GM12801 (cell line): ENCODE data around the gene ZNF248.

ENCODE experiments used
- TF ChIP-seq, protein P1 (sequence below): IDR thresholded peaks from one replicate; pipeline ENCODE4 v1.5.1; 2011; ENCODE audit warnings: control low read depth; ENCODE audit not compliant: insufficient read length; ENCODE audit errors: extremely low read depth

The ZNF248 gene

DNA sequence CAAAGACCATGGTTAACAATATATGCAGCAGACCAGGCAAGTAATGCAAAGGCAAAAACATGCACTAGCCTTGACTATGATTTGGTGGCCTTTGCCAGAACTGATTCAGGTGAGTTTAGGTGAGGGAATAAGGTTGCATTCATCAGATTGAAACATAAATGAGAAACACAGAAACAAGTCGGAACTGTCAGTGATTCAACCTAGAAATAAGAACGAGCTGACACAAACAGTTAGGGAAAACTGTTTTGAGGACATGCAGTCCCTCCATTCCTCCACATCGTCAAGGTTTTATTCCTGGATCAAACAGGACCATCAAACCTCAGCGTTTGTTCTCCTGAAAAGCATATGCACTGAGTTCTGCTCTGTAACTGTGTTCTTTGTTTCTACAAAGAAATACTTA, 1.8 kb downstream of the ZNF248 start:
- TF ChIP-seq, protein P1, sequence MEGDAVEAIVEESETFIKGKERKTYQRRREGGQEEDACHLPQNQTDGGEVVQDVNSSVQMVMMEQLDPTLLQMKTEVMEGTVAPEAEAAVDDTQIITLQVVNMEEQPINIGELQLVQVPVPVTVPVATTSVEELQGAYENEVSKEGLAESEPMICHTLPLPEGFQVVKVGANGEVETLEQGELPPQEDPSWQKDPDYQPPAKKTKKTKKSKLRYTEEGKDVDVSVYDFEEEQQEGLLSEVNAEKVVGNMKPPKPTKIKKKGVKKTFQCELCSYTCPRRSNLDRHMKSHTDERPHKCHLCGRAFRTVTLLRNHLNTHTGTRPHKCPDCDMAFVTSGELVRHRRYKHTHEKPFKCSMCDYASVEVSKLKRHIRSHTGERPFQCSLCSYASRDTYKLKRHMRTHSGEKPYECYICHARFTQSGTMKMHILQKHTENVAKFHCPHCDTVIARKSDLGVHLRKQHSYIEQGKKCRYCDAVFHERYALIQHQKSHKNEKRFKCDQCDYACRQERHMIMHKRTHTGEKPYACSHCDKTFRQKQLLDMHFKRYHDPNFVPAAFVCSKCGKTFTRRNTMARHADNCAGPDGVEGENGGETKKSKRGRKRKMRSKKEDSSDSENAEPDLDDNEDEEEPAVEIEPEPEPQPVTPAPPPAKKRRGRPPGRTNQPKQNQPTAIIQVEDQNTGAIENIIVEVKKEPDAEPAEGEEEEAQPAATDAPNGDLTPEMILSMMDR = no peak

DNA sequence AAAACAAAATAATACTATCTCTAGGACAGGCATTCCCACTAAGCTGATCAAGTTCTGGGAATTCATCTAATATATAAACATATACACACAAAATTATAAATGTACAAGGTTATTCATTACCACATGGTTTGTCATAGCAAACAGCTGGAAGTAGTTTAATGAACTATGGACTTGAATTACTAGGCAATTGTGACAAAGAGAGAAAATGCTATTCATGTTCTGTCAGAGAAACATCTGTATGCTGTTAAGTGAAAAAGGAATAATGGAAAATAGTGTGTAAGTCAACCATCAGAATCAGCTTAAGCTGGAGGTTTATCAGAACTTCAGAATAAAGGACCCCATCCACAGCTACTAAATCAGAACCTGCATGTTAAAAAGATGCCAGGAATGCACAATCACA, 2.8 kb downstream of the ZNF248 start:
- TF ChIP-seq, protein P1 = no peak

DNA sequence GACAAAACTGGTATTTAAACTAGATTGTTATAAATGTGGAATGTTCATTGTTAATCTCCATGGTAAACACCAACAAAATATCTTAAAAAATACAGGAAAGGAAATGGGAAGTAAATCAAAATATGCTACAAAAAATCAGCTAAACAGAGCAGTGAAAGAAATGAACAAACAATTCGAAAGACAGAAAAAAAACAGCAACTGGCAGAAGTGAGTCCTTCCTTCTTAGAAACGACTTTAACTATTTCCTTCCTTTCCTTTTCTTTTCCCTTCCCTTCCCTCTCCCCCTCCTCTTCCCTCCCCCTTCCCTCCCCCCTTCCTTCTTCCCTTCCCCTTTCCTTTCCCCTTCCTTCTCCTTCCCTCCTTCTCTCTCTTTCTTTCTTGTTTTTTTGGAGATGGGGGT, 12.8 kb downstream of the ZNF248 start:
- TF ChIP-seq, protein P1 = no peak

DNA sequence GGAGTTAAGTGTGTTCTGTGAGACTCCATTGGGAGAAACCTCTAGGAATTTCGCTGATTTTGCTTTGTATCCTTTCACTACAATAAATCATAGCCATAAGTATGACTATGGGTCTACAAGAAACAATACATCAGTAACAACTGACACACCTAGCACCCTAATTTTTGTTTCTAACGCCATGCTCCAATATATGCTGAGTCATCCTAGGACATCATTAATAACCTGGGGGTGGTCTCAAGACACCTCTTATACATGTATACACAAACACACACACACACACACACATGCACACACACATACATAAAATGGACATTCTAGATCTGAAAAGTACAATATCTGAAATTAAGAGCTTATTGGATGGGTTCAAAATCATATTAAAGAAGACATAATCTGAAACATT, 18.2 kb downstream of the ZNF248 start:
- TF ChIP-seq, protein P1 = no peak

DNA sequence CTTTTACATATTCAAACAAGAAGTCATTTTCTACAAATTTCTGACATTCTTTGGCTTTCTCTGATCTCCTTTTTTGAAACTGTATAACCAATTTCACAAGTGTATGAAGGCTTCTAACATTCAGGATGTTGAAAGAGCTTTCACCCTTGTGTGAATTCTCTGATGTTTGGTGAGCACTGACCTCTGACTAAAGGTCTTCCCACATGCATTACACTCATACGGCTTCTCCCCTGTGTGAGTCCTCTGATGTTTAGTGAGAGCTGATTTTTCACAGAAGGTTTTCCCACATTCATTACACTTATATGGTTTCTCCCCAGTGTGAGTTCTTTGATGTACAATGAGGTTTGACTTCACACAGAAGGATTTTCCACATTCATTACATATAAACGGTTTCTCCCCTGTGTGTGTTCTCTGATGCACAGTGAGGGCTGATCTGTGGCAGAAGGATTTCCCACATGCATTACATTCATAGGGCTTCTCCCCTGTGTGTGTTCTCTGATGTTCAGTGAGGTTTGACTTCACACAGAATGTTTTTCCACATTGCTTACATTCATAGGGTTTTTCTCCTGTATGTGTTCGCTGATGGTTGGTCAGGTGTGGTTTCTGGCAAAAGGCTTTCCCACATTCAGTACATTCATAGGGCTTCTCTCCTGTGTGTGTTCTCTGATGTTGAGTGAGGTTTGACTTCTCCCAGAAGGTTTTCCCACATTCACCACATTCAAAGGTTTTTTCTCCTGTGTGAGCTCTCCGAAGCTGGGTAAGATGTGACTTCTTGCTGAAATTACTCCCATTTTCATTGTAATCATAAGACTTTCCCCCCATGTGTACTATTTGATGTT, 25.7 kb downstream of the ZNF248 start:
- TF ChIP-seq, protein P1 = no peak

DNA sequence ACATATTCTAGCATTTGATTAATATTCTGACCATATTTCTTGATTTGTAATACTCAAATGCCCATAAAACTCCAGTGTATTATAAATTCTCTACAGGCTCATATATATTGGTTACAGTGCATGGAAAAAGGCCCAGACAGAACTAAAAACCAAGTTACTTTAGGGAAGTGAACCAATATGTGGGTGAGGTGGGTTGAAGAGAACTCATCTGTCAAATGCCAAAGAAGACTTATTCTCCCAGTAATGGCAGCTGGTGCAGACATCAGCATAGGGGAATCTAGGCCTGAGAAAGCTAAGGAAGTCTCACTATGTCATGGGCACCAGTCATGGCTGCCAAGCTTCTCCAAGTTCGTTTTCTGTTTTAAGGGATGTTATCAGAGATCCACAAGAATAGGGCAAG, 30.6 kb downstream of the ZNF248 start:
- TF ChIP-seq, protein P1 = no peak

DNA sequence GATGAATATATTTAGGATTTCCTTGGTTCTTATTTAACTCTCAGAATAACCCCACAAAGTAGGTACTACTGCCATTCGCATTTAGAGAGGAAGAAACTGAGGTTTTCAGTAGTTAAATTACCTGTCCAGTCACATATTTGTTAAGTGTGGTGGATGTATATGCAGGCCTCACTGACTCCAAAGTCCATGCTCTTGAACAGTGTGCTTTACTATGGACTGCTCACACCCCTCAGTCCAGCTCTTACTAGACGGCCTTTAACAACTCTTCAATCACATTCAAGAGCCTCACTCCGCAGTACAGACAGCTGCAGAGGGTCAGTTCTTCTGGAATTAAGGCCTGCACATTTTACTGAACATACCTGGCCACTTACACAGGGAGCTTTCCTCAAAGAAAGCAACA, 36.2 kb downstream of the ZNF248 start:
- TF ChIP-seq, protein P1 = no peak
